Neural crest cell (in vitro differentiated cells): ENCODE results near the gene RPL22. TPM values are rescaled to one million over a fixed set of nuclear protein-coding genes. Genes with fewer than 3 reads are reported as not detected.

ENCODE experiments used
- DNase-seq: peaks from one replicate; pipeline ENCODE4 v3.0.0; 2021; ENCODE audit warnings: low read depth, mixed read lengths, low spot score
- H3K27ac Mint-ChIP-seq: one replicate; pipeline ENCODE4 v1.8.0; 2021; ENCODE audit warnings: mild to moderate bottlenecking, mixed read lengths; ENCODE audit not compliant: unreplicated experiment
- H3K27me3 Mint-ChIP-seq: 2 replicates; pipeline ENCODE4 v1.8.0; 2021; ENCODE audit warnings: low read depth, mild to moderate bottlenecking, mixed read lengths
- H3K36me3 Mint-ChIP-seq: 2 replicates; pipeline ENCODE4 v1.8.0; 2021; ENCODE audit warnings: low read depth, mild to moderate bottlenecking, mixed read lengths
- H3K4me1 Mint-ChIP-seq: 2 replicates; pipeline ENCODE4 v1.8.0; 2021; ENCODE audit warnings: mixed read lengths
- H3K4me3 Mint-ChIP-seq: one replicate; pipeline ENCODE4 v1.8.0; 2021; ENCODE audit warnings: mild to moderate bottlenecking, mixed read lengths
- H3K9me3 Mint-ChIP-seq: 2 replicates; pipeline ENCODE4 v1.8.0; 2021; ENCODE audit warnings: mixed read lengths
- CTCF ChIP-seq: fragments of 200-600 bp; sonication (generic); conservative IDR thresholded peaks from 2 replicates; pipeline ENCODE4 v1.5.0; 2021; ENCODE audit warnings: antibody characterized with exemption, mild to moderate bottlenecking
- total RNA-seq: library from RNA; stranded (reverse); gene quantifications from 2 replicates; pipeline ENCODE4 v1.2.1, GENCODE V29; 2021

The RPL22 gene
- total RNA-seq, 1 donor from 2014 or later, result 479 TPM

- Mint-ChIP-seq H3K27me3 (peaks cover 3% of the 10 kb centered on the region), H3K4me1 (peaks cover 4% of the 10 kb centered on the region), H3K4me3 (no peak overlapping the region), H3K36me3 (no peaks in the 10 kb centered on the region), H3K9me3 (no peaks in the 10 kb centered on the region), H3K27ac (no peak overlapping the region)
- DNase-seq, result no peak
- TF ChIP-seq CTCF, result peak; percentile 39
Measured at GRCh38 chr1:6141592-6141991, 57.8 kb downstream of the RPL22 start.

GRCh38 chr1:6140413-6140812 is 59.0 kb downstream of the RPL22 start:
- no peak overlapping the region for H3K4me3 Mint-ChIP-seq
- TF ChIP-seq CTCF, result no peak
- DNase-seq, result no peak
- peaks cover 4% of the 10 kb centered on the region for H3K4me1 Mint-ChIP-seq
- no peaks in the 10 kb centered on the region for H3K36me3 Mint-ChIP-seq
- H3K9me3 Mint-ChIP-seq, result no peaks in the 10 kb centered on the region
- H3K27me3 Mint-ChIP-seq, result no peaks in the 10 kb centered on the region
- H3K27ac Mint-ChIP-seq, result no peak overlapping the region

DNA sequence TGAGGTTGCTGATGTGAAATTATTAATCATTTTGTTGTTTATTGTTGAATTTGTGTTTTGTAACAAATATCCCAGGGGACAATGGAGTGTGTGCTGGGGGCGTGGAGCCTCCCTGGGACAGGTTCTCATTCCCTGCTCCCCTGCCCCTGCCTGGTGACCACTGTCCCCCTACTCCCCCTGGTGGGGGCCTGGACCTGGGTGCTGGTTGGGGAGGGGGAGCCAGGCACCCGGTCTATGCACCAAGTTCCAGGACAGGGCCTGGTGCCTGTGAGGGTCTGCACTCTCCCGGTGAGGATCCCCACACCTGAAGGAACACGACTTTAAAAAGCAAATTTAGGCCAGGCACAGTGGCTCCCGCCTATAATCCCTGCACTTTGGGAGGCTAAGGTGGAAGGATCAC is 61.6 kb downstream of the RPL22 start:
- Mint-ChIP-seq H3K27me3 (no peaks in the 10 kb centered on the region), H3K9me3 (no peaks in the 10 kb centered on the region), H3K4me3 (no peak overlapping the region), H3K36me3 (peaks cover 1% of the 10 kb centered on the region), H3K4me1 (no peaks in the 10 kb centered on the region), H3K27ac (no peak overlapping the region)
- no peak for DNase-seq
- no peak for TF ChIP-seq CTCF

- Mint-ChIP-seq H3K27ac (no peak overlapping the region), H3K4me1 (no peaks in the 10 kb centered on the region), H3K4me3 (no peak overlapping the region), H3K36me3 (peaks cover 5% of the 10 kb centered on the region), H3K9me3 (peaks cover 8% of the 10 kb centered on the region), H3K27me3 (no peaks in the 10 kb centered on the region)
- no peak for TF ChIP-seq CTCF
- DNase-seq, result no peak
Measured at GRCh38 chr1:6136516-6137220, 62.7 kb downstream of the RPL22 start.

Other genes starting within 250 kb of the RPL22 start
- 31.9 and 33.2 TPM in 2 replicates for gene NPHP4, start 207.2 kb downstream of the RPL22 start, total RNA-seq
- 8.3 and 9.0 TPM in 2 replicates for gene KCNAB2, start 153.7 kb downstream of the RPL22 start, total RNA-seq
- 0.16 and 0.98 TPM in 2 replicates for gene CHD5, start 19.3 kb downstream of the RPL22 start, total RNA-seq
- gene RNF207, start 6.5 kb upstream of the RPL22 start, total RNA-seq, result 3.8 and 4.9 TPM in 2 replicates
- 85.4 and 92.8 TPM in 2 replicates for gene ICMT, start 36.4 kb upstream of the RPL22 start, total RNA-seq
- 23.6 and 25.2 TPM in 2 replicates for gene HES3, start 44.6 kb upstream of the RPL22 start, total RNA-seq
- 28.1 and 28.7 TPM in 2 replicates for gene GPR153, start 61.5 kb upstream of the RPL22 start, total RNA-seq
- gene ACOT7, start 194.2 kb upstream of the RPL22 start, total RNA-seq, result 107 and 110 TPM in 2 replicates
- gene HES2, start 220.3 kb upstream of the RPL22 start, total RNA-seq, result 0.07 TPM in 1 of 2 replicates, not detected in the other
- 1.7 and 4.3 TPM in 2 replicates for gene ESPN, start 225.2 kb upstream of the RPL22 start, total RNA-seq